HepG2 (cell line): ENCODE measurements around the gene KERA. TPM values are rescaled to one million over a fixed set of nuclear protein-coding genes. Genes with fewer than 3 reads are reported as not detected.

Experiments
- ATAC-seq: fragments of 200-7000 bp; cut with Tn5 transposase; 3 replicates; pipeline ENCODE4 v1.9.1; 2020; ENCODE audit warnings: mild to moderate bottlenecking, moderate library complexity
- BruUV-seq: library from RNA; stranded (reverse); fragments of 400-500 nt; replicated peaks from 2 replicates; lab custom pipeline; 2021; lab: Mats Ljungman, UMichigan
- CTCF ChIA-PET: fragments of 300-600 bp; formaldehyde crosslinking; extraction: SDS; loops from one replicate; lab custom pipeline; 2021; ENCODE audit warnings: low total read pairs, inconsistent platforms, low intra/inter-chr PET ratio; lab: Yijun Ruan, JAX
- POLR2A ChIA-PET: fragments of 350-600 bp; sonication (Branson Sonifier 250); formaldehyde crosslinking; loops from one replicate; lab custom pipeline; 2020; ENCODE audit warnings: antibody characterized with exemption, inconsistent platforms; lab: Yijun Ruan, JAX
- DNase-seq: peaks from one replicate; pipeline ENCODE4 v3.0.0-alpha.2; 2015; ENCODE audit warnings: low spot score
- FAIRE-seq: peaks from 3 replicates; lab custom pipeline; 2011; peaks lifted over from hg19 to GRCh38; lab: Jason Lieb, UNC
- H2AFZ ChIP-seq: one replicate; pipeline ENCODE4 v1.6.1; 2011; ENCODE audit warnings: low read length, inconsistent platforms
- H3K27ac ChIP-seq: fragments of 300-600 bp; 3 replicates; pipeline ENCODE4 v1.8.0; 2011; ENCODE audit warnings: mixed run types, mild to moderate bottlenecking, mixed read lengths, low read length, inconsistent platforms; ENCODE audit not compliant: insufficient read depth; ENCODE audit errors: extremely low read length
- H3K27me3 ChIP-seq, 2 experiments: fragments of 200-600 bp in 1 of 2; 2 replicates in 1 of 2; 3 replicates in 1 of 2; pipeline versions ENCODE4 v1.6.0 to v1.8.0; 2011; ENCODE audit warnings: low read length in 2 of 2, mild to moderate bottlenecking in 2 of 2, moderate library complexity in 2 of 2, inconsistent platforms in 1 of 2; ENCODE audit not compliant: insufficient read depth in 2 of 2, control insufficient read depth in 1 of 2
- H3K36me3 ChIP-seq, 2 experiments: fragments of 200-600 bp in 1 of 2; replicated peaks in 1 of 2; 2 replicates in 1 of 2; 3 replicates in 1 of 2; pipeline versions ENCODE4 v1.5.1 to v1.8.0; 2011; ENCODE audit warnings: low read length in 2 of 2, inconsistent platforms in 1 of 2; ENCODE audit not compliant: insufficient read depth in 2 of 2, control insufficient read depth in 1 of 2
- H3K4me1 ChIP-seq: 2 replicates; pipeline ENCODE4 v1.5.1; 2012; ENCODE audit warnings: low read length, inconsistent platforms; ENCODE audit not compliant: insufficient read depth
- H3K4me2 ChIP-seq: 2 replicates; pipeline ENCODE4 v1.6.0; 2011; ENCODE audit warnings: low read depth, low read length, inconsistent platforms
- H3K4me3 ChIP-seq, 3 experiments: fragments of 200-600 bp in 1 of 3; sonication (generic), shearing (Covaris generic) in 1 of 3; replicated peaks in 1 of 3; 2 replicates each; pipeline ENCODE4 v1.5.1; 2011 to 2016; ENCODE audit warnings: low read length in 3 of 3, inconsistent platforms in 2 of 3, low read depth in 2 of 3, mild to moderate bottlenecking in 2 of 3, control low read depth in 1 of 3, mixed read lengths in 1 of 3; ENCODE audit not compliant: insufficient read depth in 1 of 3
- H3K79me2 ChIP-seq: one replicate; pipeline ENCODE4 v1.6.1; 2011; ENCODE audit warnings: low read length, inconsistent platforms; ENCODE audit not compliant: insufficient read depth
- H3K9ac ChIP-seq: 2 replicates; pipeline ENCODE4 v1.6.0; 2011; ENCODE audit warnings: mild to moderate bottlenecking, low read depth, low read length, inconsistent platforms; ENCODE audit not compliant: insufficient read depth
- H3K9me3 ChIP-seq: 2 replicates; pipeline ENCODE4 v1.5.1; 2012; ENCODE audit warnings: mild to moderate bottlenecking, low read length
- H4K20me1 ChIP-seq: 2 replicates; pipeline ENCODE4 v1.6.0; 2011; ENCODE audit warnings: inconsistent platforms, mild to moderate bottlenecking, low read length, moderate library complexity; ENCODE audit not compliant: insufficient read depth
- CHCHD3 ChIP-seq: sonication (generic); formaldehyde crosslinking; IDR thresholded peaks from 2 replicates; pipeline ENCODE4 v1.8.0; 2022; ENCODE audit warnings: mild to moderate bottlenecking, missing genetic modification reagents, moderate library complexity
- FUBP1 ChIP-seq: sonication (generic); formaldehyde crosslinking; IDR thresholded peaks from 2 replicates; pipeline ENCODE4 v1.5.1; 2020; ENCODE audit warnings: missing genetic modification reagents, mild to moderate bottlenecking, borderline replicate concordance
- ISX ChIP-seq: sonication (generic); formaldehyde crosslinking; conservative IDR thresholded peaks from 2 replicates; pipeline ENCODE4 v1.5.0; 2020; ENCODE audit warnings: missing genetic modification reagents
- KAT8 ChIP-seq: IDR thresholded peaks from 2 replicates; pipeline ENCODE4 v1.6.1; 2016; ENCODE audit warnings: missing genetic modification reagents, missing compliant biosample characterization
- PAWR ChIP-seq: sonication (generic); formaldehyde crosslinking; IDR thresholded peaks from 2 replicates; pipeline ENCODE4 v1.4.0; 2020; ENCODE audit warnings: missing genetic modification reagents, mild to moderate bottlenecking, borderline replicate concordance
- SNAI1 ChIP-seq: sonication (generic); formaldehyde crosslinking; IDR thresholded peaks from 2 replicates; pipeline ENCODE4 v1.5.0; 2020; ENCODE audit warnings: mild to moderate bottlenecking, missing genetic modification reagents, borderline replicate concordance
- SP4 ChIP-seq: sonication (generic); formaldehyde crosslinking; IDR thresholded peaks from 2 replicates; pipeline ENCODE4 v1.8.1; 2023; ENCODE audit warnings: mild to moderate bottlenecking, missing genetic modification reagents
- TFDP1 ChIP-seq: IDR thresholded peaks from 2 replicates; pipeline ENCODE4 v1.6.1; 2016; ENCODE audit warnings: missing compliant biosample characterization, missing genetic modification reagents, borderline replicate concordance
- ZNF431 ChIP-seq: sonication (generic); formaldehyde crosslinking; IDR thresholded peaks from 2 replicates; pipeline ENCODE4 v1.9.0; 2022; ENCODE audit warnings: missing genetic modification reagents, low read depth, mild to moderate bottlenecking, borderline replicate concordance
- ZNF577 ChIP-seq: sonication (generic); formaldehyde crosslinking; IDR thresholded peaks from 2 replicates; pipeline ENCODE4 v1.4.0; 2020; ENCODE audit warnings: mild to moderate bottlenecking, low read depth, missing genetic modification reagents, borderline replicate concordance
- in situ Hi-C: cut with HindIII; loops from 2 replicates; pipeline ENCODE4 v1.10.0; 2017; ENCODE audit warnings: low pct_unique_long_range_greater_than_20kb; ENCODE audit not compliant: extremely low pct_ligation_motif_present
- intact Hi-C: fragments of 100-400 bp; cut with micrococcal nuclease; formaldehyde crosslinking; loops from one replicate; pipeline ENCODE4 v1.10.0; 2022; ENCODE audit not compliant: unreplicated experiment
- polyA plus RNA-seq, 8 experiments: library from polyadenylated mRNA; depleted of rRNA in 3 of 8; stranded (reverse) in 7 of 8; unstranded in 1 of 8; fragments of >200 nt; fragmentation: Illumina TruSeq in 4 of 8; extraction: Trizol in 4 of 8; gene quantifications; 2 replicates each; pipeline versions ENCODE4 v1.2.1 to v1.2.3, GENCODE V29; 2011 to 2016; ENCODE audit warnings: low read depth in 4 of 8, missing spikeins in 1 of 8, mixed read lengths in 1 of 8; ENCODE audit not compliant: insufficient read depth in 1 of 8
- total RNA-seq, 5 experiments: library from RNA; depleted of rRNA; stranded (reverse); fragments of >200 nt; fragmentation: Illumina TruSeq; extraction: Trizol; gene quantifications; 2 replicates each; pipeline ENCODE4 v1.2.3, GENCODE V29; 2016; ENCODE audit warnings: low read depth in 1 of 5

The KERA gene
- total and polyA plus RNA-seq, 2 of the 13 experiments (the other 11 are each of a cell fraction or from before 2014, with no cell fraction given): not detected

GRCh38 chr12:91037276-91037675 lies 20.5 kb downstream of the KERA start:
- in situ Hi-C loops (no loop called here), intact Hi-C loops (no loop called here)
- ChIA-PET POLR2A (no interaction called here), CTCF (no interaction called here)
- TF ChIP-seq CHCHD3 (CRISPR knock-in tag) (no peak), ISX (CRISPR knock-in tag) (no peak), KAT8 (CRISPR knock-in tag) (no peak), FUBP1 (no peak), PAWR (CRISPR knock-in tag) (no peak), TFDP1 (no peak), ZNF431 (CRISPR knock-in tag) (no peak), SNAI1 (CRISPR knock-in tag) (no peak), SP4 (CRISPR knock-in tag) (no peak), ZNF577 (CRISPR knock-in tag) (no peak)
- no peak overlapping the region for H3K9ac ChIP-seq
- H3K27ac ChIP-seq: no peak overlapping the region
- H3K4me1 ChIP-seq: no peaks in the 10 kb centered on the region
- DNase-seq (no peak), FAIRE-seq (no peak), ATAC-seq (no peak)
- H4K20me1 ChIP-seq: no peaks in the 10 kb centered on the region
- no TSS peak for BruUV-seq
- no peak overlapping the region for H3K4me2 ChIP-seq
- no peak overlapping the region for H3K4me3 ChIP-seq
- no peaks in the 10 kb centered on the region for H3K79me2 ChIP-seq
- H2AFZ ChIP-seq: no peak overlapping the region
- H3K36me3 ChIP-seq: no peaks in the 10 kb centered on the region
- no peaks in the 10 kb centered on the region for H3K9me3 ChIP-seq
- no peaks in the 10 kb centered on the region for H3K27me3 ChIP-seq
